Stimulated activated CD4-positive, alpha-beta T cell treated with anti-CD3 and anti-CD28 coated beads, Interleukin-1b, Interleukin-23, amount 100 ng/mL, for 1 hour (primary cell): ENCODE measurements around the gene HIBCH.
"Not testable (repeated sequence)": the region's sequence is repeated elsewhere in the genome, so short reads cannot be mapped to it uniquely, and the experiment has no call there.

Source experiments
- DNase-seq, 2 donors: peaks; one replicate each; pipeline ENCODE4 v3.0.0-alpha.2; 2020; ENCODE audit warnings: low read depth in 2 of 2

HIBCH gene

DNA sequence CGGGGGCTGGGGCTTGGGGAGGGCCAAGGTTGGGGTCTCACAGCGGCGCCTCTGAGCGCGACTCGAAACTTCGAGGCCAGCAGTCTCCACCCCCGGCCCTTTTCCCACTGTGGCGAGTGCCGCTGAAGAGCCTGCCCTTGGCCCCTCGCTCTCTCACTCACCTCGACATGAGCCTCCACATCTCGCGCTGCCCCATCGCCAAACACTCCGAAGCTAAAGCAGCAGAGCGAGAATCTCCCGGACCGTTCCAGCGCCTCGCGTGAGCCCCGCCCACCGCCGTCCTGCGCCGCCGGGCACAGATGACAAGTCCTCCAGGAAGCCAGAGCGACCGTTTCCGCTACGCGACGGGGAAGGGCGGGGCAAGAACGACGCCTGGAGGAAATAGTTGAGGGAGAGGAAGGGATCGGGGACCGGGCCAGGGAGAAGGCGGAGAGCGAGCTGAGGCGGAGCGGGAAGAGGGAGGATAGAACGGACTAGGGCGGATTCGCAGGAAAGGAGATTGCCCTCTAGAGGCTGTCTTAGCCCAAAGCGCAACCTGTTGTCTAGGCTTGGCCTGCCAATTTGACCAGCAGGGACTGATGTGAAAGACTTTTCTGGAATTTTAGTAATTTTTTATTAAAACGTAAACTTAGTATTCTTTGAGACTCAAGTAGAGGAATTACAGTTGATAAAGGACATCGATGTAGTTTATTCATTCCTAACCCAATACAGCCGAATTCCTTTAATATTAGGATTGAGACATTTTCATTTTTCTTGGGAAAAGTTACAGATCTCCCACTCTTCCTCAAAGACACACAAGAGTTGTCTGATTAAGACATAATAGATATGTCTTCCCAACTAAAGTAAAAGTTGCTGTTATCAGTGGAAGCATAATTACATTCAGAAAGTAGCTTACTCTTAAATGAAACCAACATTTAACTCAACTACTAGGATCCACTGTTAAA, at the start of gene HIBCH:
HIBCH (minus strand) TSS at position 272 of the 944 bp plus-strand sequence; CDS start at position 196, 76 bp downstream.
- peak; percentile 50 to 76 for DNase-seq

DNA sequence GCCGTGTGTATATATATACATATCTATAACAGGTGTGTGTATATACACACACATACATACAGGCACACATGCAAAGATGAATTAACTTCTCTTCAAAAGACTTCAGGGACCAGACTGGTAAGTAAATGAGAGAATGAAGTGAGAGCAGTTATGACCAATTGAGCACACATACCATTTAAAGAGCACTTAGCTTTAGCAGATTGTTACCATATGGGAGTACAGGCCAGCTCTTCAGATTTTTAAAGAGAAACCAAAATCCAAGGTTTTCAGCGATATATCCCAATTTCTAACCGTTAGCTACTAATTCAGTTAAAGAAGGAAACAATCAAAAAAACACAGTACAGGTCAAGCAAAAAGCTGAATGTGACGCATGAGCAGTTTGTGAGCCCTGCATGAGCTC, 47.5 kb upstream of the HIBCH start:
- DNase-seq: no peak

GRCh38 chr2:190366248-190366753, 46.7 kb upstream of the HIBCH start:
- no peak for DNase-seq

DNA sequence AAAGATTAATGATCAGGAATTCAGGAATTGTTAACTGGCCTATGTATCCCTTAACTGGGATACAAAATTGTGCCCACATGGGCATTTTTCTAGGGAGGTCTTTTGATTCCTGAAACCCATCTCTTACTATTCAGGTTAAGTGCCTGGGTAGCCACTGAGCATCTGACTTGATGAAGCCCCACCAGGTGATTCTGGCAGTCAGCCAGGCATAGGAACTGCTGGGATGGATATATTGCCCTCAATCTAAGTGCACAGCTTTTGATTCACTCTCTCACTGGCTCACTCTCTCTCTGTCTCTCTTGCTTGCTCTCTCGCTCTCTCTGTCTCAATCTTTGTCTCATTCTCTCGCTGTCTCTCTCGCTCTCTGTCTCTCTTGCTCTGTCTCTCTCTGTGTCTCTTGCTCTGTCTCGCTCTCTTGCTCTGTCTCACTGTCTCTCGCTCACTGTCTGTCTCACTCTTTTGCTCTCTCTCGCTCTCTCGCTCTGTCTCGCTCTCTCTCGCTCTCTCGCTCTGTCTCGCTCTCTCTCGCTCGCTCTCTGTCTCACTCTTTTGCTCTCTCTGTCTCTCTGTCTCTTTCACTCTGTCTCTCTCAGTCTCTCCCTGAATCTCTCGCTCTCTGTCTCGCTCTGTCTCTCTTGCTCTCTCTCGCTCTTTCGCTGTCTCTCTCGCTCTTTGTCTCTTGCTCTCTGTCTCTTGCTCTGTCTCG, 46.0 kb upstream of the HIBCH start:
- DNase-seq: no peak

GRCh38 chr2:190362894-190363293, 43.3 kb upstream of the HIBCH start:
- DNase-seq: no peak

DNA sequence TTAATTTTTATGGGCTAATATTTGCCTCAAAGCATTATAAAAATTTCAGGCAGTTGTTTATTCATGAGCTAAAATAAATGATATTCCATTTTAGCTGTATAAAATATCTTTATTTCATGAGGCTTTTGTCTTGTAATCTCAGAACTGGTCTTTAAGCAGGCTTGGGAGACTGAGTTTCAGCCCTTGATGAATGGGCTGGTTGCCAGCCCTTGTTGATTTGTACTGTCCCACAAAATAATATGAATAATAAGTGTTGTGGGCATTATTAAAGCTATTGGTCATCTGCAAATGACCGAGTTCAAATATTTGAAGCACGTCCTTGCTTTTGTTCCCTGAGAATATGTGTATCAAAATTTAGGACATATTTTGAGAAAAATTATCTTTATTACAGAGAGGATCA, 41.9 kb upstream of the HIBCH start:
- no peak for DNase-seq

DNA sequence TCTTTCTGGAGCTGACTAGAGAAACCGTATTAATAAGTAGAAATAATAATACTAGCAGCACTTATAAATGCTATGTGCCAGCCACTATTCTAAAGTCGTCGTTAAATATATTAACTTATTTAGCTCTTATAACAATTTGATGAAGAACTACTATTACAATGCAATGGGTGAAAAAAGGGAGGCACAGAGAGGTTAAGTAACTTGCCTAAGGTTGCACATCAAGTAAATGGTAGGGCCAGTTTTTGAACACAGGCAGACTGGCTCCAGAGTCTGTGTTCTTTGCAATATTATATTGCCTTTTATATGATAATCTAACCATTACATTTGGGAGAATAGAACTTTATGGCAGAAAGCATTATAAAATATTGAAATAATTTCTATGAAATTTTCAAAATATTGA, 41.3 kb upstream of the HIBCH start:
- no peak for DNase-seq

- no peak for DNase-seq
These were observed 40.9 kb upstream of the HIBCH start for GRCh38 chr2:190360561-190360960.

GRCh38 chr2:190358655-190359448, 39.2 kb upstream of the HIBCH start:
- DNase-seq: not testable (repeated sequence)

GRCh38 chr2:190357600-190357999, 38.0 kb upstream of the HIBCH start:
- no peak for DNase-seq

DNA sequence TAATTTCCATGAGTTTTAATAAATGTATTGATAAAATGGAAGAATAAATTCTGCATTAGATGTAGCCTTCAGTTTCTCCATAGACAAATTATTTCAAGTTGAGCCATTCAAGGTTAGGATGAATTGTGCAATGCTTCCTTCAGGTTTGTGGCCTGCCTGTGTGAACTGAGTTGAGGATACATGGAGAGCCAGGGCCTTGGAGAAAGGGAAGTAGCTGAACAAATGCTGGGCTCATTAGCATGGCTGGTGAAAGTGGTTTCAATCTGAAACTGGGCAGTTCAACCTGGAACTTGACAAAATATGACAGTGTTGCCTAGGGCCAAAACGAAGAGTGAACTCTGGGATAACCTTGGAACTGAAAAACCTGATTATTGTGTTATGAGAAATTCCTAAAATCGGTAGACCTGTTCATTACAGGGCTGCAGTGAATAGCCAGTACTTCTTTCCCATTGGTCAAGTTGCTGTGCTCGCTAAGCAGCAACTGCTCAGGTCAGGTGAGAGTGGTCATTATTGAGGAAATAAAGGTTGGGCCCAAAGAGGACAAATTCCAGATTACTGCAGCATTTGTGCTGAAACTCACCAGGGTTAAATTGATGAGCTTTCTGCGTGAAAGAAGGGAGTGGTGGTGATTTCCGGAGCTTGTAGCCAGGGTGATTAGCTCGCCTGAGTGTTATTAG, 36.5 kb upstream of the HIBCH start:
- no peak for DNase-seq

DNA sequence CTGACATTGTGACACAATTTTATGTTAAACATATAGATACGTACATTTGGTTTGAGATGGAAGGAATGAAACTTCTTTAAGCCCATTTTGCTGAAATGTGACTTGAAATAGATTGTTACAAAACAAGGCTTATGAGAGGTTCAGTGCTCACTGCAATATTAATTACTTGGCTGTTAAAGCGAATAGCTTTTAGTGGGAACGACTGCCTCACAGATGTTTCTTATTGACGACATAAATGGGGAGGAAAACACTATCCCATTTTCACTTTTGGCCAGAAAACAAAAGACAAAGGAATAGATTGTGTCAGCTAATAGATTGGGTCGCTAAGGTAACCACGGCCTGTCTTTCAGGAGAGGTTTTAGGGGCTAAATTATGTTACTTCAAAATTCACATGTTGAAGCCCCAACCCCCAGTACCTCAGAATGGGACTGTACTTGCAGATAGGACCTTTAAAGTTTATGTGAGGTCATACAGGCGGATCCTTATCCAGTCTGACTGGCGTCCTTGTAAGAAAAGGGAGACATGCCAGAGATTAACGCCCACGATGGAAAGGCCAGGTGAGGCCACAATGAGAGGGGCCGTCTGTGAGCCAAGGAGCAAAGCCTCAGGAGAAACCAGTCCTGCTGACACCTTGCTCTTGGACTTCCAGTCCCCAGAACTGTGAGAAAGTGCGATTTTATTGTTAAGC, 34.5 kb upstream of the HIBCH start:
- no peak for DNase-seq

GRCh38 chr2:190353537-190353899, 33.9 kb upstream of the HIBCH start:
- DNase-seq: no peak

- DNase-seq: no peak
These were observed 33.3 kb upstream of the HIBCH start for GRCh38 chr2:190352668-190353536.

DNA sequence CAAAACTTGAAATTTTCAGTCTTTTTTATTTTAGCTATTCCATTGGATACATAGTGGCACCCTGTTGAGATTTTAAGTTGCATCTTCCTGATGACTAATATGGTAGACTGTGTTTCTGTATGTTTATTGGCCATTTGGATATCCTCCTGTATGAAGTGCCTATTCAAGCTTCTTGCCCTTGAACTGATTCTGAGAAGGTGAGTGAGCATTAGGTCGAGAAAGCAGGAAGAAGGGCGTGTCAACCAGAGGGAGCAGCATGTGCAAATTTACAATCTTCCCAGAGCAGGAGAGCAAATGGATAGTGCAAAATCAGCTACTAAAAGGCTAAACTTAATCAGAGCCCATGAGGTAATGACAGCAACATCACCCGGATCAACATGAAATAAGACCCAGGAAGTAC, 32.3 kb upstream of the HIBCH start:
- no peak for DNase-seq

DNA sequence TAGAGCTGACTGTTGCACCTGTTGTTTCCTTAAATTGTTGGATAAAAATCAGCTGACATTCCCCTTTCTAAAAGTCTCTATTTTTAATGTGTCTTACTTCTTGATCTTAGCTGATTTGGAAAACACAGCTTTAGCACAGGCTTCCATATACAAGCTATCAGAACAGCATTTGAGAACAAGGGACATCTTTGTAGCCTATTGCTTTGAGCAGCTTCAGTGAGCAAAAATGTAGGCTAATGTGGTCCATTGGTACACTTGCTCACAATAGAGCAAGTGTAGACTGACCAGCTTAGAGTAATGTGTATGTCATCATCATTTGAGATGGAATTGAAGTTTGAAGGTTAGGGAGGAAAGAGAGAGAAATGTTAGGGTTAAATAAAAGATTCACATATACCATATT, 30.7 kb upstream of the HIBCH start:
- DNase-seq: no peak

DNA sequence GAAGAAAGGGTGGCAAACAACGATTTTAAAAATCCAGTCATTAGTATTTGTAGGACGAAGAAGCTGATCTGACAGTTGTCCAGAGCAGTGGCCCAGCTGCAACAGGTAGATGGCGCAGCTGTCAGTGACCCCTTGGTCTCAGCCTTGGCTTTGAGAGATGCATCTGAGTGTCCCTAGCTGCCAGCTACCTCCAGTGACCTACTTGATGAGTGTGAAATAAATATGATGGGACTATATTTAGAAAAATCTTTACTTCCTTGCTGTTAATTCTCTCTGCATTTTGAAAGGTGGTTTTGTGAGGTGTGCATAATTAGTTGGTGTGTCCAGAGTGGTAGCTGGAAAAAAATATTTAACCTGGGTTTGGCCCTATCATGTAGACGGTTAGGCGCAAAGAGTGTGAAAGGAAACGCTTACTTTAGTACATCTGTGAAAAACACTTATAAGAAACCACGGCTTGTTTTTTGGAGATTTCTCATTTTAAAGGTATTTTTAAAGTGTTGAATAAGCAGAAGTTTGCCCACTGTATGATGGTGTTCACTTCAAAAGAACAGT, 24.7 kb upstream of the HIBCH start:
- DNase-seq: no peak

DNA sequence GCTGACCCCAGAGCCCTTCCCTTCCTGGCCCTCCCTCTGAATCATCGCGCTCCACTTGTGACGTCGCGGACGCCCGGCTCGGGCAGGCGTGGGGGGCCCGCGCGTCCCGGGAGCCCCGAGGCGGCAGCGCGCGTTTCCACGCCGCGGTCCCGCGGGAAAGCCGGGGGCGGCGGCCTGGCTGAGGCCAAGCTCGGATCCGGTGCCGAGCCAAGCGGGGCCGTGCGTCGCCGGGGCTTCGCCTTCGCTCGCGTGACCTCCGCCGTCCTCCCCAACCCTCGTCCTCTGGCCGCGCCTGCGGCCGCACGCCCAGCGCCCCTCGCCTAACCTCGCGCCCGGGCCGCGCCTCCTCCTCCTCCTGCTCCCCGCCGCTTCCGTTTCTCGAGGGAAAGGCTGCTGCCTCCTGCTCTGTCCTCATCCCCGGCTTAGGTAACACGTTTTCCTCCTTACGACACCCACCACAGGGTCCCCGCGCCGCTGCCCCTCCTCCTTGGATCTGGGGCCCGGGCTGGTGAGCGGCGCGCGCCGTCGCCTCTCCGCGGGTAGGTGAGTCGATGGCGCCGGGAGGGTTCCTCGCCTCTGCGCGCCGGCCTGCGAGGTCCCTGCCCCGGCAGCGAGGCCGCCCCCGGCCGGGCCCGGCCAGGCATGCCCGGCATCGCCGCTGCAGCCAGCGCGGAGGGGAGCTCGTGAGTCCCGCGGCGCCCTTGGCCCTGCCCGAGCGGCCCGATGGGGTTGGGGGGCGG, 24.1 kb upstream of the HIBCH start, which contains the start of gene INPP1:
INPP1 (plus strand) TSS at position 54 of the 740 bp plus-strand sequence. CDS start 16,514 bp downstream, outside the sequence.
- peak in 1 of 2 donors; percentile 19 for DNase-seq

DNA sequence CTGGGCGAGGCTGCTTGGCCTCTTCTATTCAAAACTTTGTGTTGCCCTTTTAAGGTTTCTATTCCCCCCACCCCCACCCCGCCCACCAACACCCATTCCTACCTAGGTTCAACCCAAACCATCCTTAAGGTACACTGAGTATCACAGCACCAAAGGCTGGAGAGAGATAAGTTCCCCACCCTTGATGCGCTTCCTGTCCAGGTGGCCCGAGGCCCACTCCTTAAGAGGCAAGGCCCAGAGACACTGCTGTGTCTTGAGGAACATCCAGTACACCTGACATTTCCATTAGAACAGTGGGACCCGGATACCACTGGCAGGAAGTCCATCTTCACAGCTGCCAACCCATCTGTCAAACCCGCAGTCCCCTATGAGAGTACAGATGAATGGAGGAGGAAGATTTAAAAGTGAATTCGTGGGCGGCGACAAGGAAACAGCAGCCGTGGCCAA, 23.5 kb upstream of the HIBCH start:
- no peak for DNase-seq
